ENCODE results near the gene SEPHS1. TPM values are rescaled to one million over a fixed set of nuclear protein-coding genes. Genes with fewer than 3 reads are reported as not detected.
"Not testable (repeated sequence)": the region's sequence is repeated elsewhere in the genome, so short reads cannot be mapped to it uniquely, and the experiment has no call there.

Gene SEPHS1
- total RNA-seq, 1 donor from 2014 or later = 67.5 TPM

GRCh38 chr10:13294784-13295183 lies 53.3 kb downstream of the SEPHS1 start:
- H3K36me3 Mint-ChIP-seq (ENCODE audit: unreplicated experiment) = peaks cover 17% of the 10 kb centered on the region
- DNase-seq (ENCODE audit: extremely low spot score, unreplicated experiment) = no peak
- TF ChIP-seq, protein P1, sequence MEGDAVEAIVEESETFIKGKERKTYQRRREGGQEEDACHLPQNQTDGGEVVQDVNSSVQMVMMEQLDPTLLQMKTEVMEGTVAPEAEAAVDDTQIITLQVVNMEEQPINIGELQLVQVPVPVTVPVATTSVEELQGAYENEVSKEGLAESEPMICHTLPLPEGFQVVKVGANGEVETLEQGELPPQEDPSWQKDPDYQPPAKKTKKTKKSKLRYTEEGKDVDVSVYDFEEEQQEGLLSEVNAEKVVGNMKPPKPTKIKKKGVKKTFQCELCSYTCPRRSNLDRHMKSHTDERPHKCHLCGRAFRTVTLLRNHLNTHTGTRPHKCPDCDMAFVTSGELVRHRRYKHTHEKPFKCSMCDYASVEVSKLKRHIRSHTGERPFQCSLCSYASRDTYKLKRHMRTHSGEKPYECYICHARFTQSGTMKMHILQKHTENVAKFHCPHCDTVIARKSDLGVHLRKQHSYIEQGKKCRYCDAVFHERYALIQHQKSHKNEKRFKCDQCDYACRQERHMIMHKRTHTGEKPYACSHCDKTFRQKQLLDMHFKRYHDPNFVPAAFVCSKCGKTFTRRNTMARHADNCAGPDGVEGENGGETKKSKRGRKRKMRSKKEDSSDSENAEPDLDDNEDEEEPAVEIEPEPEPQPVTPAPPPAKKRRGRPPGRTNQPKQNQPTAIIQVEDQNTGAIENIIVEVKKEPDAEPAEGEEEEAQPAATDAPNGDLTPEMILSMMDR (IDR thresholded peaks at IDR 0.05) = no peak
- H3K27ac Mint-ChIP-seq (ENCODE audit: unreplicated experiment) = no peak overlapping the region
- H3K4me3 Mint-ChIP-seq (ENCODE audit: unreplicated experiment) = no peak overlapping the region
- H3K27me3 Mint-ChIP-seq (ENCODE audit: unreplicated experiment) = no peaks in the 10 kb centered on the region
- H3K4me1 Mint-ChIP-seq (ENCODE audit: unreplicated experiment) = peaks cover 6% of the 10 kb centered on the region
- no peaks in the 10 kb centered on the region for H3K9me3 Mint-ChIP-seq (ENCODE audit: unreplicated experiment)

DNA sequence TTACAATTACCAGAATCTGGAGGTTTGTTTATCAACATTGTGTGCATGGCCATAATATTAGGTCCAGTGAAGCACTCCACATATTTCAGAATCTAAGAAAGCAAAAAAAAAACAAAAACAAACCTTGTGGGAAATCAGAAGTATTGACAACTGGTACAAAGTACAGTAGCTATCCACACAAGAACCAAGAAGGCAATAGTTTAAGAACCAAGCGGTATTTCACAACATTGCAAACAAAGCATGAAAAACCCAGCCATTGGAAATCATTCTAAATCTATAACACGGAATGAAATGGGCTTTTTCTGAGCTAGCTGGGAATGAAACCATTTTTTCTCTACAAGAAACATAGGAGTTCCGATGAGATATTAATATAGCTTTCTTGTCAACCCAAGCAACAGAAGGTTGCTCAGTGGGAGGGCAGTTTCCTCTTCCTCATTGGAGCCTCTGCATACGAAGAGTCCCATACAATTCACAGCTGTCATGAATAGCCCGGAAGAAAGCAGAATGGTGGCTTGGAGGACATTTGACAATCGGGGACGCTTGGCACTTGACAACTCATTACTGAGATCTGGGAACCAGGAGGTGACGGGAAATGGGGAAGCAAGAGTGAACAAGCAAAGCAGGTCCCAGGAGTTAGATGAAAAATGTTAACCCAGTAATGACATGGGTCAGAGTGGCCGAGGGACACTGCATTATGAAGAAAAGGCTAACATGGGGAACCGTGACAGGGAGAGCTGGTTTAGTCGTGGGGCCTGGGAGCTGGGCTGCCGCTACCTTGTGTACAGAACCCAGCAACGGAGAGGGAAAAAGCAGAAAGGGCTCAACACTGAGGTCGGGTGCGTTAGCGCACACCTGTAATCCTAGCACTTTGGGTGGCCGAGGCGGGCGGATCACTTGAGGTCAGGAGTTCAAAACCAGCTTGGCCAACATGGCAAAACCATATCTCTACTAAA lies 56.0 kb downstream of the SEPHS1 start:
- Mint-ChIP-seq H3K4me1 (ENCODE audit: unreplicated experiment) (no peaks in the 10 kb centered on the region), H3K27me3 (ENCODE audit: unreplicated experiment) (no peaks in the 10 kb centered on the region), H3K9me3 (ENCODE audit: unreplicated experiment) (no peaks in the 10 kb centered on the region), H3K36me3 (ENCODE audit: unreplicated experiment) (peaks cover 32% of the 10 kb centered on the region), H3K27ac (ENCODE audit: unreplicated experiment) (no peak overlapping the region), H3K4me3 (ENCODE audit: unreplicated experiment) (no peak overlapping the region)
- TF ChIP-seq, protein P1 (IDR thresholded peaks at IDR 0.05) = no peak
- DNase-seq (ENCODE audit: extremely low spot score, unreplicated experiment) = no peak

GRCh38 chr10:13291061-13291460 lies 57.0 kb downstream of the SEPHS1 start:
- H3K4me1 Mint-ChIP-seq (ENCODE audit: unreplicated experiment) = no peaks in the 10 kb centered on the region
- no peaks in the 10 kb centered on the region for H3K9me3 Mint-ChIP-seq (ENCODE audit: unreplicated experiment)
- no peak overlapping the region for H3K27ac Mint-ChIP-seq (ENCODE audit: unreplicated experiment)
- H3K36me3 Mint-ChIP-seq (ENCODE audit: unreplicated experiment) = peaks cover 34% of the 10 kb centered on the region
- TF ChIP-seq, protein P1 (IDR thresholded peaks at IDR 0.05) = no peak
- no peaks in the 10 kb centered on the region for H3K27me3 Mint-ChIP-seq (ENCODE audit: unreplicated experiment)
- H3K4me3 Mint-ChIP-seq (ENCODE audit: unreplicated experiment) = no peak overlapping the region
- DNase-seq (ENCODE audit: extremely low spot score, unreplicated experiment) = no peak

DNA sequence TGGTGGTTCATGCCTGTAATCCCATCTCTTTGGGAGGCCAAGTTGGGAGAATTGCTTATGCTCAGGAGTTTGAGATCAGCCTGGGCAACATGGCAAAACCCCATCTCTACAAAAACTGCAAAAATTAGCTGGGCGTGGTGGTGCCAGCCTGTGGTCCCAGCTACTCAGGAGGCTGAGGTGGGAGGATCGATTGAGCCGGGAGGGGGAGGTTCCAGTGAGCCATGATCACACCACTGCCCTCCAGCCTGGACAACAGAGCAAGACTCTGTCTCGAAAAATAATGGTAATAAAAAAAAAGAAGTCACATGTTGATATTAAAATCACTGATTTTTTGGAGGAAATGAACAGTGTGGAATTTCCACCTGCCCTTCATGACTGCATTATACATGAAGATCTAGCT lies 64.0 kb downstream of the SEPHS1 start:
- H3K4me3 Mint-ChIP-seq (ENCODE audit: unreplicated experiment) = no peak overlapping the region
- H3K9me3 Mint-ChIP-seq (ENCODE audit: unreplicated experiment) = no peaks in the 10 kb centered on the region
- peaks cover 38% of the 10 kb centered on the region for H3K36me3 Mint-ChIP-seq (ENCODE audit: unreplicated experiment)
- H3K27me3 Mint-ChIP-seq (ENCODE audit: unreplicated experiment) = no peaks in the 10 kb centered on the region
- no peaks in the 10 kb centered on the region for H3K4me1 Mint-ChIP-seq (ENCODE audit: unreplicated experiment)
- DNase-seq (ENCODE audit: extremely low spot score, unreplicated experiment) = no peak
- TF ChIP-seq, protein P1 (IDR thresholded peaks at IDR 0.05) = no peak
- H3K27ac Mint-ChIP-seq (ENCODE audit: unreplicated experiment) = no peak overlapping the region

GRCh38 chr10:13282348-13282747 lies 65.7 kb downstream of the SEPHS1 start:
- H3K4me1 Mint-ChIP-seq (ENCODE audit: unreplicated experiment); H3K27me3 Mint-ChIP-seq (ENCODE audit: unreplicated experiment); H3K27ac Mint-ChIP-seq (ENCODE audit: unreplicated experiment); DNase-seq (ENCODE audit: extremely low spot score, unreplicated experiment); H3K4me3 Mint-ChIP-seq (ENCODE audit: unreplicated experiment); H3K9me3 Mint-ChIP-seq (ENCODE audit: unreplicated experiment): not testable (repeated sequence)
- H3K36me3 Mint-ChIP-seq (ENCODE audit: unreplicated experiment) = peaks cover 25% of the 10 kb centered on the region
